IgD-negative memory B cell (primary cell): Measurements from ENCODE around the gene GRIN1. TPM values are rescaled to one million over a fixed set of nuclear protein-coding genes. Genes with fewer than 3 reads are reported as not detected.
A peak's percentile ranks its signal among the peaks of the same experiment; 100 is the strongest.

Source experiments
- H3K27ac Mint-ChIP-seq, 3 donors: one replicate each; pipeline ENCODE4 v1.8.0; 2020 to 2022; ENCODE audit warnings: mild to moderate bottlenecking in 3 of 3, mixed read lengths in 3 of 3, moderate library complexity in 1 of 3
- H3K27me3 Mint-ChIP-seq: one replicate; pipeline ENCODE4 v1.8.0; 2021; ENCODE audit warnings: mixed read lengths
- H3K36me3 Mint-ChIP-seq: one replicate; pipeline ENCODE4 v1.8.0; 2020; ENCODE audit warnings: mild to moderate bottlenecking, mixed read lengths
- H3K4me1 Mint-ChIP-seq, 3 donors: one replicate each; pipeline ENCODE4 v1.8.0; 2020 to 2022; ENCODE audit warnings: mixed read lengths in 3 of 3, mild to moderate bottlenecking in 1 of 3
- H3K4me3 Mint-ChIP-seq, 4 donors: one replicate each; pipeline ENCODE4 v1.8.0; 2020 to 2022; ENCODE audit warnings: mild to moderate bottlenecking in 4 of 4, mixed read lengths in 4 of 4, moderate library complexity in 3 of 4
- H3K9me3 Mint-ChIP-seq, 3 donors: one replicate each; pipeline ENCODE4 v1.8.0; 2020 to 2021; ENCODE audit warnings: mixed read lengths in 3 of 3, mild to moderate bottlenecking in 1 of 3
- polyA plus RNA-seq: library from polyadenylated mRNA; unstranded; fragments of 300-500 nt; fragmentation: Illumina TruSeq; gene quantifications from one replicate; pipeline ENCODE4 v1.2.3, GENCODE V29; 2021

Gene GRIN1
- polyA plus RNA-seq, 1 donor from 2014 or later = not detected

GRCh38 chr9:137145731-137146526 lies 7.0 kb downstream of the GRIN1 start:
- Mint-ChIP-seq H3K9me3 (no peaks in the 10 kb centered on the region), H3K36me3 (no peaks in the 10 kb centered on the region), H3K4me3 (no peak overlapping the region), H3K27me3 (peaks cover 18% of the 10 kb centered on the region), H3K4me1 (no peaks in the 10 kb centered on the region), H3K27ac (no peak overlapping the region)

DNA sequence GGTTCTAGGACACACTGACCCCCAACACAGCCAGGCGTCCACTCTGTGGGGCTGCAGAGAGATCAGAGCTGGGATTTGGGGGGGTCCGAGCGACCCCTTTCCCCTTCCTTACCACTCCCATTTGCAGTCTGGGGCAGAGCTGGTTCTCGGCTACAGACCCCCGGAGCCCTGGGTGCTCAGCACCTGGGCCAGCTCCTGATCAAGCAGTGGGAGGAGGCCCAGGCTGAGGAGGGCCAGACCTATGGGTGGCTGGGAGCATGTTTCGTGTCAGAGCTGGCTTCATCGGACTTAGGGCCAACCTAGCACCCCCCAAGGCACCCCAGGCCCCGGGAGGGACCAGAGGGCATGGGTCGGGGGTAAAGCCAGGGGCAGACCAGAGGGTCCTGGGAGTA lies 7.6 kb downstream of the GRIN1 start:
- Mint-ChIP-seq H3K4me3 (no peak overlapping the region), H3K4me1 (no peaks in the 10 kb centered on the region), H3K27me3 (peaks cover 16% of the 10 kb centered on the region), H3K36me3 (no peaks in the 10 kb centered on the region), H3K9me3 (no peaks in the 10 kb centered on the region), H3K27ac (no peak overlapping the region)

DNA sequence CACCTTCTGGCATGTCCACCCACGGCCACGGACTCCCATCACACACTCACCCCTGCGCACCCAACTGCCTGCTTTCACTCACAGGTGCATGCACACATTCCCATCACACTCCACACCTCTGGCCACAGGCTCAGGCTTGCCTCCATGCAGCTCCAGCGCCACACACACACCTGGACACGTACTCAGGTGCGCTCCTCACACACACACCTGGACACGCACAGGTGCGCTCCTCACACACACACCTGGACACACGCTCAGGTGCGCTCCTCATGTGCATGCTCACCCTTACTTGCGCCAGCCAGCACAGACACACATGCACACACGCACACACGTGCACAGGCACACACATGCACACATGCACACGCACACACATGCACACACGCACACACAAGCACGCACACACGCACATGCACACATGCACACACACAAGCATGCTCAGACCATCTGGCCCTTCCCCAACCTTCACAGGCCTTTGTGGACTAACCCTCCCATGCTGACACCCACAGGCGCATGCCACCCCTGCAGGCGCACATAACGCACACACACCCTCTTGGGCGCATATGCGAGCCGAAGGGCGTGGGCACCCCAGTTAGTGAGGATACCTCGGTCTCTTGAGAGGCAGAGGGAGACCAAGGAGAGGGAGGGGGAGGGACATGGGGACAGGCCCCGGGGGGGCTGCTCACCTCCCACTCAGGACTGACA lies 8.3 kb downstream of the GRIN1 start:
- Mint-ChIP-seq H3K36me3 (no peaks in the 10 kb centered on the region), H3K27me3 (peaks cover 14% of the 10 kb centered on the region), H3K27ac (peak overlapping the region in 1 of 3 donors; percentile 31), H3K4me3 (no peak overlapping the region), H3K4me1 (no peaks in the 10 kb centered on the region), H3K9me3 (no peaks in the 10 kb centered on the region)

GRCh38 chr9:137147793-137148160 lies 8.8 kb downstream of the GRIN1 start:
- Mint-ChIP-seq H3K4me3 (no peak overlapping the region), H3K27me3 (peaks cover 12% of the 10 kb centered on the region), H3K36me3 (no peaks in the 10 kb centered on the region), H3K9me3 (no peaks in the 10 kb centered on the region), H3K4me1 (no peaks in the 10 kb centered on the region), H3K27ac (no peak overlapping the region)

DNA sequence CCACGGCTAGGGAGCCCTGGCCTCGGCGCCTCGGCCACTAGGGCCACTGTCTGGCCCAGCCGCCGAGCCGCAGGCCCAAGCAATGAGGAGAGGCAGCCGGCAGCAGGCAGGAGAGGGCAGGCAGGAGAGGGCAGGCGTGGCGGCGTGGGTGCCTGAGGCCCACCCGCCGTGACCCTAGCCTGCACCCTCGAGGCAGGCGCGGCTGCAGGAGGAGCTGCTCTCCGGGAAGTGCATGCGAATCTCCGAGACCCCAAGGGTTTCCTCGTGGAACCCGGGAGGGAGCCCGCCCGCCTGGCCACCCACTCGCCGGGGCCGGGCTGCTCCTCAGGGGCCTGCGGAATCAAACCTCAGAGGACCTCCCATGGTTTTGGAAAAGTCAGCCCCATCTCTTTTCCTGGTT lies 9.3 kb downstream of the GRIN1 start:
- H3K4me1 Mint-ChIP-seq = no peaks in the 10 kb centered on the region
- H3K4me3 Mint-ChIP-seq = no peak overlapping the region
- no peaks in the 10 kb centered on the region for H3K9me3 Mint-ChIP-seq

DNA sequence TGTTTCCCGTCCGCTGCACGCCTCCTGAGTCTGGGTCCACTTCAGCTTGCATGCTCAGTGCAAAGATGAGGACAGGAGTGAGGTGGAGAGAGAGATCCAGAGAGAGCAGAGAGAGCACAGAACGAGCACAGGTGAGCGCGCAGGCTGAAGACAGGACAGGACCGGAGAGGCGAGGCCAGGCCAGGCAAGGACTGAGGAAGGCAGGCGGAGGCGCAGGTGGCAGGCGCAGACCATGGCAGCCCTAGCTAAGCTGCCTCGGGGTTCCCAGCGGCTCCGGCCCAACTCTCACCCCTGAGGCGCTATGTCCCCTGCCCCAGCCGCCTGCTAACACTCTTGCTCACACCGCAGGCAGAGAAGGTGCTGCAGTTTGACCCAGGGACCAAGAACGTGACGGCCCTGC lies 9.7 kb downstream of the GRIN1 start:
- peaks cover 7% of the 10 kb centered on the region for H3K27me3 Mint-ChIP-seq
- no peak overlapping the region for H3K27ac Mint-ChIP-seq
- no peaks in the 10 kb centered on the region for H3K36me3 Mint-ChIP-seq
- H3K9me3 Mint-ChIP-seq = no peaks in the 10 kb centered on the region
- H3K4me1 Mint-ChIP-seq = no peaks in the 10 kb centered on the region
- no peak overlapping the region for H3K4me3 Mint-ChIP-seq

More for the DNA sequence above, 9.3 kb downstream of the GRIN1 start:
- H3K27ac Mint-ChIP-seq = no peak overlapping the region
- no peaks in the 10 kb centered on the region for H3K36me3 Mint-ChIP-seq
- H3K27me3 Mint-ChIP-seq = peaks cover 11% of the 10 kb centered on the region

DNA sequence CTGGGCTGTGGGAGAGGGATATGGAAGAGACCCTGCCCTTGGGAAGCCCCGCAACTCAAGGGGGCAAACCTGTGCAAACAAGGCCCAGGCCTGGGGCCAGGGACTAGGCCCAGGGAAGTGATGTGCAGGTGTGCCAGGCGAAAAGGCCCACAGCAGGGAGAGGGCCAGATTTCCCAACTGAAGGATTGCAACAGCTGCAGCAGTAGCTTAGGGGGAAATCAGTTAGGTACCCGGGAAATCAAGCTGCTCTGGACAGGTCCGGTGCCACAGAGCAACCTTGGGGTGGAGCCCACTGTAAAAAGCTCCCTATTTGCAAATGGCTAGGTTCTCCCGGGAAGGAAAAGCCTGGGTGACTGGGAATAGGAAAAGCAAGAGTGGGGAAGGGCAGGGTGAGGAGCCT lies 10.4 kb downstream of the GRIN1 start:
- Mint-ChIP-seq H3K4me3 (no peak overlapping the region), H3K27me3 (peaks cover 7% of the 10 kb centered on the region), H3K36me3 (no peaks in the 10 kb centered on the region), H3K4me1 (no peaks in the 10 kb centered on the region), H3K9me3 (no peaks in the 10 kb centered on the region), H3K27ac (peak overlapping the region in 1 of 3 donors; percentile 35)

- Mint-ChIP-seq H3K4me3 (no peak overlapping the region), H3K9me3 (no peaks in the 10 kb centered on the region), H3K27ac (peak overlapping the region in 1 of 3 donors; percentile 46), H3K4me1 (no peaks in the 10 kb centered on the region), H3K27me3 (peaks cover 7% of the 10 kb centered on the region), H3K36me3 (no peaks in the 10 kb centered on the region)
Measured at GRCh38 chr9:137149942-137150616, 11.1 kb downstream of the GRIN1 start.

DNA sequence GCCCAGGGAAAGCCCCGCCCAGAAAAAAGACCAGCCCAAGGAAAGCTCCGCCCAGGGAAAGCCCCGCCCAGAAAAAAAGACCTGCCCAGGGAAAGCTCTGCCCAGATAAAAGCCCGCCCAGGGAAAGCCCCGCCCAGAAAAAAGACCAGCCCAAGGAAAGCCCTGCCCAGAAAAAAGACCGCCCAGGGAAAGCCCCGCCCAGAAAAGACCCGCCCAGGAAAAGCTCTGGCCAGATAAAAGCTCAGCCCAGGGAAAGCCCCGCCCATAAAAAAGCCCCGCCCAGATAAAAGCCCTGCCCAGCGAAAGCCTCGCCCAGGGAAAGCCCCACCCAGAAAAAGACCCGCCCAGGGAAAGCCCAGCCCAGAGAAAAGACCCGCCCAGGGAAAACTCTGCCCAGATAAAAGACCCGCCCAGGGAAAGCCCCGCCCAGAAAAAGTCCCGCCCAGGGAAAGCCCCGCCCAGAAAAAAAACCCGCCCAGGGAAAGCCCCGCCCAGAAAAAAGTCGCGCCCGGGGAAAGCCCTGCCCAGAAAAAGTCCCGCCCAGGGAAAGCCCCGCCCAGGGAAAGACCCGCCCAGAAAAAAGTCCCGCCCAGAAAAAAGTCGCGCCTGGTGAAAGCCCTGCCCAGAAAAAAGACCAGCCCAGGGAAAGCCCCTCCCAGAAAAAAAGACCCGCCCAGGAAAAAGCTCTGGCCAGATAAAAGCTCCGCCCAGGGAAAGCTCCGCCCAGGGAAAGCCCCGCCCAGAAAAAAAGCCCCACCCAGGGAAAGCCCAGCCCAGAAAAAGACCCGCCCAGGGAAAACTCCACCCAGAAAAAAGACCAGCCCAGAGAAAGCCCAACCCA lies 11.9 kb downstream of the GRIN1 start:
- Mint-ChIP-seq H3K4me1 (no peaks in the 10 kb centered on the region), H3K9me3 (no peaks in the 10 kb centered on the region), H3K27ac (peak overlapping the region in 1 of 3 donors; percentile 96), H3K4me3 (peak overlapping the region in 2 of 4 donors; percentile 14 to 65), H3K36me3 (no peaks in the 10 kb centered on the region), H3K27me3 (peaks cover 10% of the 10 kb centered on the region)

- peaks cover 18% of the 10 kb centered on the region for H3K27me3 Mint-ChIP-seq
- no peaks in the 10 kb centered on the region for H3K9me3 Mint-ChIP-seq
- H3K4me3 Mint-ChIP-seq = no peak overlapping the region
- H3K36me3 Mint-ChIP-seq = peaks cover under 1% of the 10 kb centered on the region
- no peak overlapping the region for H3K27ac Mint-ChIP-seq
- peaks cover 0 to 3% (median under 1%) of the 10 kb centered on the region in 3 donors for H3K4me1 Mint-ChIP-seq
Measured at GRCh38 chr9:137152844-137153405, 14.0 kb downstream of the GRIN1 start.

DNA sequence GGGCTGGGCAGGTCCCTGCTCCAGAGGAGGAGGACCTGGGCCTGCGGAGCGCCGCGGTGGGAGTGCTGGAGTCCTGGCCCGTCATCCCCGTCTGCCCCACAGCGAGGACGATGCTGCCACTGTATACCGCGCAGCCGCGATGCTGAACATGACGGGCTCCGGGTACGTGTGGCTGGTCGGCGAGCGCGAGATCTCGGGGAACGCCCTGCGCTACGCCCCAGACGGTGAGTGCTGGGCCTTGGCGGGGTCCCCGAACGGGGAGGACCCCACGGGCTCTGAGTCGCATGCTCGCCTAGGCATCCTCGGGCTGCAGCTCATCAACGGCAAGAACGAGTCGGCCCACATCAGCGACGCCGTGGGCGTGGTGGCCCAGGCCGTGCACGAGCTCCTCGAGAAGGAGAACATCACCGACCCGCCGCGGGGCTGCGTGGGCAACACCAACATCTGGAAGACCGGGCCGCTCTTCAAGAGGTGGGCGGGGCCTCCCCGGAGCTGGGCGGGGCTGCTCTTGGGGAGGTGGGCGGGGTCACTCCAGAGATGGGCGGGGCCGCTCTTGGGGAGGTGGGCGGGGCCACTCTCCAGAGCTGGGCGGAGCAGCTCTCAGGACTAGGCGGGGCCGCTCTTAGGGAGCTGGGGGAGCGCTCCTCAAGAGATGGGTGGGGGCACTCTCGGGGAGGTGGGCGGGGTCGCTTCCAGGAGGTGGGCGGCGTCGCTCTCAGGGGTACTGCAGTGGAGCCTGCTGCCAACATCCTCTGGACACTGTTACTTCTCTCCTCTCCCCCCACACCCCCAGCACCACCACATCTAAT lies 17.8 kb downstream of the GRIN1 start:
- Mint-ChIP-seq H3K27me3 (peaks cover 37% of the 10 kb centered on the region), H3K36me3 (peaks cover 2% of the 10 kb centered on the region), H3K9me3 (no peaks in the 10 kb centered on the region), H3K4me3 (peak overlapping the region in 3 of 4 donors; percentile 33 to 70 (median 52)), H3K4me1 (peaks cover 0 to 14% (median 8%) of the 10 kb centered on the region in 3 donors), H3K27ac (peak overlapping the region in 1 of 3 donors; percentile 63)

GRCh38 chr9:137157618-137158415 lies 18.9 kb downstream of the GRIN1 start:
- H3K4me1 Mint-ChIP-seq = peaks cover 0 to 15% (median 8%) of the 10 kb centered on the region in 3 donors
- H3K9me3 Mint-ChIP-seq = no peaks in the 10 kb centered on the region
- H3K27me3 Mint-ChIP-seq = peaks cover 38% of the 10 kb centered on the region
- peak overlapping the region in 1 of 3 donors; percentile 56 for H3K27ac Mint-ChIP-seq
- H3K36me3 Mint-ChIP-seq = peaks cover 2% of the 10 kb centered on the region
- peak overlapping the region in 2 of 4 donors; percentile 16 to 18 for H3K4me3 Mint-ChIP-seq

DNA sequence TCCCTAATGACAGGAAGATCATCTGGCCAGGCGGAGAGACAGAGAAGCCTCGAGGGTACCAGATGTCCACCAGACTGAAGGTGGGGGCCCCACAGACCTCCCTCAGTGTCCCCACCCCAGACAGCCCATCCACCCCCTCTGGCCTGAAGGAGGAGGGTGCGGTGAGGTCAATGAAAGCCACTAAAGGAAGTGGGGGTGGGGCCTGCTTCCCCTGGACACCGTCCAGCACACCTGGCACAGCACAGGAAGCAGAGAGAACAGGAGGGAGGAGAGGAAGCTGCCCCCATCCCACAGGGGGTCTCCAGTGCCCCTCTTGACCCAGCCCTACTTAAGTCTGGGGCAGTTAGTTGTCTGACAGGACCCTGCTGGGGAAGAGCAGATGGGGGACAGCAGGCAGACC lies 19.7 kb downstream of the GRIN1 start:
- Mint-ChIP-seq H3K36me3 (peaks cover 2% of the 10 kb centered on the region), H3K27me3 (peaks cover 44% of the 10 kb centered on the region), H3K27ac (peak overlapping the region in 1 of 3 donors; percentile 56), H3K4me3 (peak overlapping the region in 1 of 4 donors; percentile 16), H3K9me3 (no peaks in the 10 kb centered on the region), H3K4me1 (peaks cover 0 to 15% (median 8%) of the 10 kb centered on the region in 3 donors)
